K562 (cell line): ENCODE measurements around the gene AGPAT3. TPM values are rescaled to one million over a fixed set of nuclear protein-coding genes. Genes with fewer than 3 reads are reported as not detected.

Source experiments
- ARID1B ChIP-seq: fragments of 450-650 bp; IDR thresholded peaks from 2 replicates; pipeline ENCODE4 v1.6.1; 2016; ENCODE audit warnings: antibody characterized with exemption, mild to moderate bottlenecking, inconsistent platforms
- CBX3 ChIP-seq, 2 experiments: IDR thresholded peaks; 1 replicate in 1 of 2; 2 replicates in 1 of 2; pipeline ENCODE4 v1.6.1; 2012; ENCODE audit warnings: inconsistent platforms in 2 of 2, low read length in 2 of 2, borderline replicate concordance in 1 of 2, control low read depth in 1 of 2
- CEBPB ChIP-seq: fragments of 450-650 bp; IDR thresholded peaks from 2 replicates; pipeline ENCODE4 v1.6.1; 2016; ENCODE audit warnings: missing genetic modification characterization, missing compliant biosample characterization
- CTBP1 ChIP-seq: fragments of 450-650 bp; IDR thresholded peaks from 2 replicates; pipeline ENCODE4 v1.6.1; 2016; ENCODE audit warnings: borderline replicate concordance
- HNRNPUL1 ChIP-seq: fragments of 200-400 bp; formaldehyde crosslinking; IDR thresholded peaks from 2 replicates; pipeline ENCODE4 v1.6.1; 2017; ENCODE audit warnings: low read length
- PCBP1 ChIP-seq: fragments of 200-400 bp; formaldehyde crosslinking; IDR thresholded peaks from 2 replicates; pipeline ENCODE4 v1.6.1; 2018; ENCODE audit warnings: mild to moderate bottlenecking, low read depth, low read length; ENCODE audit not compliant: poor library complexity, severe bottlenecking
- ZFP36 ChIP-seq: fragments of 150-350 bp; IDR thresholded peaks from 2 replicates; pipeline ENCODE4 v1.6.1; 2018; ENCODE audit warnings: low read length, low read depth; ENCODE audit not compliant: partially characterized antibody
- polyA plus RNA-seq, 8 experiments: library from polyadenylated mRNA; depleted of rRNA in 4 of 8; stranded (reverse) in 5 of 8; unstranded in 3 of 8; fragments of >200 nt; fragmentation: Nextera tagmentation in 2 of 8; fragmentation: Illumina TruSeq in 1 of 8; extraction: Ambion mirVana in 2 of 8; extraction: Trizol in 1 of 8; gene quantifications; 2 replicates each; pipeline versions ENCODE4 v1.2.1 to v1.2.3, GENCODE V29; 2011 to 2014; ENCODE audit warnings: inconsistent platforms in 1 of 8, missing spikeins in 1 of 8
- total RNA-seq, 7 experiments: library from RNA; depleted of rRNA in 6 of 7; stranded (reverse); fragments of >200 nt in 6 of 7; fragmentation: Illumina TruSeq in 2 of 7; extraction: Trizol in 2 of 7; gene quantifications; 2 replicates each; pipeline versions ENCODE4 v1.2.1 to v1.2.3, GENCODE V29; 2011 to 2021; ENCODE audit warnings: low replicate concordance in 1 of 7
- TF ChIP-seq, protein P1 (sequence below): fragments of 450-650 bp; IDR thresholded peaks from 2 replicates; pipeline ENCODE4 v1.6.1; 2018; ENCODE audit not compliant: partially characterized antibody
- TF ChIP-seq, protein P2 (sequence below): IDR thresholded peaks from 2 replicates; pipeline ENCODE4 v1.6.1; 2014; ENCODE audit warnings: antibody characterized with exemption
- TF ChIP-seq, protein P3 (sequence below): fragments of 250-450 bp; sonication (Bioruptor Pico); IDR thresholded peaks from 2 replicates; pipeline ENCODE4 v1.5.1; 2021; ENCODE audit warnings: mild to moderate bottlenecking
- TF ChIP-seq, protein P4 (sequence below): fragments of 450-650 bp; formaldehyde crosslinking; IDR thresholded peaks from 2 replicates; pipeline ENCODE4 v1.4.0; 2020; ENCODE audit warnings: mild to moderate bottlenecking, moderate library complexity
- TF ChIP-seq, protein P5 (sequence below): fragments of 250-450 bp; sonication (Bioruptor Pico); IDR thresholded peaks from 2 replicates; pipeline ENCODE4 v1.8.0; 2021; ENCODE audit warnings: moderate library complexity, mild to moderate bottlenecking, inconsistent platforms

The AGPAT3 gene
- total and polyA plus RNA-seq, 9 of the 15 experiments (the other 6 are each of a cell fraction or from before 2014, with no cell fraction given): 1.5 to 88.4 (median 35.7) TPM

DNA sequence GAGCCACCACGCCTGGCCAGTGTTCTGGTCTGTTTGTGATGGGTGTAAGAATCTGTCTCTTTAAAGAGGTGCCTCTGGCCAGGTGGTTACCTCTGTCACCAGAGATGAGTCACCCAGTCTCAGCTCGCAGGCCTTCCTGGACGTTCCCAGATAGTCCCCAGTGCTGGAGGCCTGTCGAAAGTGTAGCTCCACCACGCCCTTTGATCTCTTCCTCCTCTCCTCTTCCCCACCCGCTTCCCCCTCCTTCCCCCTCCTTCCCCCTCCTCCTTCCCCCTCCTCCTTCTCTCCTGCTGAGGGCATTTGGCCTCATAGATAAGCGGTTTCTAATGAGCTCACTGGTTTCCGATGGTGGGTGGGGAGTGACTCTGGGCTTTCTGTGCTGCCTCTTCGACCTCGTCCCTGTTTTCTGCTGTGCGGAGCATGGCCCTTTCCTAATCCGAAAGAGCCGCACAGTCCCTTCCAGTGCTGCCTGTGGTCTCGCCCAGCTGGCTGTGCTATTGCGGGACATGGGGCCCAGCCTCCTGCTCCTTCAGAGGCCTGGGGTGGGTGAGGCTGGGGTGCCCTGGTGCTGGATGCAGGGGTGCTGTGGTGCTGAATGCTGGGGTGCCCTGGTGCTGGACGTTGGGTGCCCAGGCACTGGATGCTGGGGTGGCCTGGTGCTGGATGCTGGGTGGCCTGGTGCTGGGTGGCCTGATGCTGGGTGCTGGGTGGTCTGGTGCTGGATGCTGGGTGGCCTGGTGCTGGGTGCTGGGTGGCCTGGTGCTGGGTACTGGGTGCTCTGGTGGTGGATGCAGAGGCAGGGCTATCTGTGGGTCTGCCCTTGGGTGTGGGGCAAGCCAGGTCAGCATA, 19.2 kb downstream of the AGPAT3 start (continued):
- TF ChIP-seq, protein P1, sequence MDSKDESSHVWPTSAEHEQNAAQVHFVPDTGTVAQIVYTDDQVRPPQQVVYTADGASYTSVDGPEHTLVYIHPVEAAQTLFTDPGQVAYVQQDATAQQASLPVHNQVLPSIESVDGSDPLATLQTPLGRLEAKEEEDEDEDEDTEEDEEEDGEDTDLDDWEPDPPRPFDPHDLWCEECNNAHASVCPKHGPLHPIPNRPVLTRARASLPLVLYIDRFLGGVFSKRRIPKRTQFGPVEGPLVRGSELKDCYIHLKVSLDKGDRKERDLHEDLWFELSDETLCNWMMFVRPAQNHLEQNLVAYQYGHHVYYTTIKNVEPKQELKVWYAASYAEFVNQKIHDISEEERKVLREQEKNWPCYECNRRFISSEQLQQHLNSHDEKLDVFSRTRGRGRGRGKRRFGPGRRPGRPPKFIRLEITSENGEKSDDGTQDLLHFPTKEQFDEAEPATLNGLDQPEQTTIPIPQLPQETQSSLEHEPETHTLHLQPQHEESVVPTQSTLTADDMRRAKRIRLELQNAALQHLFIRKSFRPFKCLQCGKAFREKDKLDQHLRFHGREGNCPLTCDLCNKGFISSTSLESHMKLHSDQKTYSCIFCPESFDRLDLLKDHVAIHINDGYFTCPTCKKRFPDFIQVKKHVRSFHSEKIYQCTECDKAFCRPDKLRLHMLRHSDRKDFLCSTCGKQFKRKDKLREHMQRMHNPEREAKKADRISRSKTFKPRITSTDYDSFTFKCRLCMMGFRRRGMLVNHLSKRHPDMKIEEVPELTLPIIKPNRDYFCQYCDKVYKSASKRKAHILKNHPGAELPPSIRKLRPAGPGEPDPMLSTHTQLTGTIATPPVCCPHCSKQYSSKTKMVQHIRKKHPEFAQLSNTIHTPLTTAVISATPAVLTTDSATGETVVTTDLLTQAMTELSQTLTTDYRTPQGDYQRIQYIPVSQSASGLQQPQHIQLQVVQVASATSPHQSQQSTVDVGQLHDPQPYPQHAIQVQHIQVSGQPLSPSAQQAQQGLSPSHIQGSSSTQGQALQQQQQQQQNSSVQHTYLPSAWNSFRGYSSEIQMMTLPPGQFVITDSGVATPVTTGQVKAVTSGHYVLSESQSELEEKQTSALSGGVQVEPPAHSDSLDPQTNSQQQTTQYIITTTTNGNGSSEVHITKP: peak; percentile 92
- TF ChIP-seq, protein P2, sequence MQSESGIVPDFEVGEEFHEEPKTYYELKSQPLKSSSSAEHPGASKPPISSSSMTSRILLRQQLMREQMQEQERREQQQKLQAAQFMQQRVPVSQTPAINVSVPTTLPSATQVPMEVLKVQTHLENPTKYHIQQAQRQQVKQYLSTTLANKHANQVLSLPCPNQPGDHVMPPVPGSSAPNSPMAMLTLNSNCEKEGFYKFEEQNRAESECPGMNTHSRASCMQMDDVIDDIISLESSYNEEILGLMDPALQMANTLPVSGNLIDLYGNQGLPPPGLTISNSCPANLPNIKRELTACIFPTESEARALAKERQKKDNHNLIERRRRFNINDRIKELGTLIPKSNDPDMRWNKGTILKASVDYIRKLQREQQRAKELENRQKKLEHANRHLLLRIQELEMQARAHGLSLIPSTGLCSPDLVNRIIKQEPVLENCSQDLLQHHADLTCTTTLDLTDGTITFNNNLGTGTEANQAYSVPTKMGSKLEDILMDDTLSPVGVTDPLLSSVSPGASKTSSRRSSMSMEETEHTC: 0 out of 2 replicates have a peak, but pooled peaks have one; percentile 40
- TF ChIP-seq PCBP1: no peak
- TF ChIP-seq ARID1B: peak; percentile 91
- TF ChIP-seq, protein P3, sequence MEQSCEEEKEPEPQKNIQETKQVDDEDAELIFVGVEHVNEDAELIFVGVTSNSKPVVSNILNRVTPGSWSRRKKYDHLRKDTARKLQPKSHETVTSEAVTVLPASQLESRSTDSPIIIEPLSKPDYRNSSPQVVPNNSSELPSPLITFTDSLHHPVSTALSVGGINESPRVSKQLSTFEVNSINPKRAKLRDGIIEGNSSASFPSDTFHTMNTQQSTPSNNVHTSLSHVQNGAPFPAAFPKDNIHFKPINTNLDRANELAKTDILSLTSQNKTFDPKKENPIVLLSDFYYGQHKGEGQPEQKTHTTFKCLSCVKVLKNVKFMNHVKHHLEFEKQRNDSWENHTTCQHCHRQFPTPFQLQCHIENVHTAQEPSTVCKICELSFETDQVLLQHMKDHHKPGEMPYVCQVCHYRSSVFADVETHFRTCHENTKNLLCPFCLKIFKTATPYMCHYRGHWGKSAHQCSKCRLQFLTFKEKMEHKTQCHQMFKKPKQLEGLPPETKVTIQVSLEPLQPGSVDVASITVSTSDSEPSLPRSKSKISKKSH: no peak
- peak; percentile 97 for TF ChIP-seq CTBP1
- no peak for TF ChIP-seq HNRNPUL1
- TF ChIP-seq, protein P4, sequence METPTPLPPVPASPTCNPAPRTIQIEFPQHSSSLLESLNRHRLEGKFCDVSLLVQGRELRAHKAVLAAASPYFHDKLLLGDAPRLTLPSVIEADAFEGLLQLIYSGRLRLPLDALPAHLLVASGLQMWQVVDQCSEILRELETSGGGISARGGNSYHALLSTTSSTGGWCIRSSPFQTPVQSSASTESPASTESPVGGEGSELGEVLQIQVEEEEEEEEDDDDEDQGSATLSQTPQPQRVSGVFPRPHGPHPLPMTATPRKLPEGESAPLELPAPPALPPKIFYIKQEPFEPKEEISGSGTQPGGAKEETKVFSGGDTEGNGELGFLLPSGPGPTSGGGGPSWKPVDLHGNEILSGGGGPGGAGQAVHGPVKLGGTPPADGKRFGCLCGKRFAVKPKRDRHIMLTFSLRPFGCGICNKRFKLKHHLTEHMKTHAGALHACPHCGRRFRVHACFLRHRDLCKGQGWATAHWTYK: peak; percentile 76
- TF ChIP-seq, protein P5, sequence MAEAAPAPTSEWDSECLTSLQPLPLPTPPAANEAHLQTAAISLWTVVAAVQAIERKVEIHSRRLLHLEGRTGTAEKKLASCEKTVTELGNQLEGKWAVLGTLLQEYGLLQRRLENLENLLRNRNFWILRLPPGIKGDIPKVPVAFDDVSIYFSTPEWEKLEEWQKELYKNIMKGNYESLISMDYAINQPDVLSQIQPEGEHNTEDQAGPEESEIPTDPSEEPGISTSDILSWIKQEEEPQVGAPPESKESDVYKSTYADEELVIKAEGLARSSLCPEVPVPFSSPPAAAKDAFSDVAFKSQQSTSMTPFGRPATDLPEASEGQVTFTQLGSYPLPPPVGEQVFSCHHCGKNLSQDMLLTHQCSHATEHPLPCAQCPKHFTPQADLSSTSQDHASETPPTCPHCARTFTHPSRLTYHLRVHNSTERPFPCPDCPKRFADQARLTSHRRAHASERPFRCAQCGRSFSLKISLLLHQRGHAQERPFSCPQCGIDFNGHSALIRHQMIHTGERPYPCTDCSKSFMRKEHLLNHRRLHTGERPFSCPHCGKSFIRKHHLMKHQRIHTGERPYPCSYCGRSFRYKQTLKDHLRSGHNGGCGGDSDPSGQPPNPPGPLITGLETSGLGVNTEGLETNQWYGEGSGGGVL (CRISPR knock-in tag): no peak
- TF ChIP-seq ZFP36: peak; percentile 48
- TF ChIP-seq CBX3 (IDR thresholded peaks at IDR 0.05; ENCODE audit: borderline replicate concordance in 1 of 2, low read length in 2 of 2): peak in 1 of 2 experiments; percentile 74; a peak in 1 of 3 replicates
- peak; percentile 44; the same call in 1 of the 2 replicates for TF ChIP-seq CEBPB (tag)
